IMR-90 (cell line): Measurements from ENCODE around the gene ERMARD. TPM values are rescaled to one million over a fixed set of nuclear protein-coding genes. Genes with fewer than 3 reads are reported as not detected.

ENCODE experiments used
- ATAC-seq: fragments of 200-7000 bp; cut with Tn5 transposase; 2 replicates; pipeline ENCODE4 v1.9.1; 2020; ENCODE audit warnings: low read depth, mild to moderate bottlenecking, moderate library complexity
- BruUV-seq: library from RNA; stranded (reverse); fragments of 400-500 nt; replicated peaks from 2 replicates; lab custom pipeline; 2021; lab: Mats Ljungman, UMichigan
- CTCF ChIA-PET: fragments of 300-600 bp; formaldehyde crosslinking; extraction: SDS; loops from one replicate; lab custom pipeline; 2021; ENCODE audit warnings: antibody characterized with exemption; lab: Yijun Ruan, JAX
- POLR2A ChIA-PET: fragments of 300-600 bp; sonication (Branson Sonifier 250); formaldehyde crosslinking; loops from one replicate; lab custom pipeline; 2022; ENCODE audit warnings: antibody characterized with exemption; ENCODE audit not compliant: unreplicated experiment; lab: Charles Lee
- DNase-seq: peaks from one replicate; pipeline ENCODE4 v3.0.0; 2013
- H2AFZ ChIP-seq: replicated peaks from 2 replicates; pipeline ENCODE3; 2013; ENCODE audit warnings: low read length, mild to moderate bottlenecking; ENCODE audit not compliant: poor library complexity
- H2AK5ac ChIP-seq: 2 replicates; pipeline ENCODE4 v1.6.1; 2013; ENCODE audit warnings: low read depth, low read length, inconsistent platforms
- H2AK9ac ChIP-seq: replicated peaks from 2 replicates; pipeline ENCODE3; 2013; ENCODE audit warnings: mild to moderate bottlenecking, low read depth, low read length, moderate library complexity; ENCODE audit not compliant: poor library complexity
- H2BK120ac ChIP-seq: 2 replicates; pipeline ENCODE4 v1.6.1; 2013; ENCODE audit warnings: low read depth, low read length, inconsistent platforms
- H2BK15ac ChIP-seq: 3 replicates; pipeline ENCODE4 v1.6.1; 2013; ENCODE audit warnings: low read depth, low read length, inconsistent platforms
- H2BK20ac ChIP-seq: 2 replicates; pipeline ENCODE4 v1.6.1; 2013; ENCODE audit warnings: low read depth, mild to moderate bottlenecking, inconsistent platforms, low read length, moderate library complexity
- H2BK5ac ChIP-seq: 2 replicates; pipeline ENCODE4 v1.6.1; 2013; ENCODE audit warnings: mild to moderate bottlenecking, low read depth, low read length, inconsistent platforms; ENCODE audit not compliant: poor library complexity, severe bottlenecking
- H3K14ac ChIP-seq: replicated peaks from 2 replicates; pipeline ENCODE4 v1.6.1; 2013; ENCODE audit warnings: low read depth, low read length, inconsistent platforms
- H3K18ac ChIP-seq: 2 replicates; pipeline ENCODE4 v1.6.1; 2013; ENCODE audit warnings: low read depth, low read length, control low read depth
- H3K23ac ChIP-seq: 2 replicates; pipeline ENCODE4 v1.6.1; 2013; ENCODE audit warnings: low read depth, low read length, inconsistent platforms
- H3K27ac ChIP-seq: 2 replicates; pipeline ENCODE4 v1.5.1; 2013; ENCODE audit warnings: mild to moderate bottlenecking, control low read depth, low read length; ENCODE audit not compliant: insufficient read depth
- H3K27me3 ChIP-seq: 2 replicates; pipeline ENCODE4 v1.6.1; 2013; ENCODE audit warnings: low read length; ENCODE audit not compliant: control insufficient read depth, insufficient read depth
- H3K36me3 ChIP-seq: 2 replicates; pipeline ENCODE4 v1.6.1; 2013; ENCODE audit warnings: low read length, mixed read lengths; ENCODE audit not compliant: control insufficient read depth, insufficient read depth
- H3K4ac ChIP-seq: 2 replicates; pipeline ENCODE4 v1.6.1; 2013; ENCODE audit warnings: low read depth, low read length, inconsistent platforms
- H3K4me1 ChIP-seq: 2 replicates; pipeline ENCODE4 v1.6.1; 2013; ENCODE audit warnings: low read length, mixed read lengths; ENCODE audit not compliant: control insufficient read depth, insufficient read depth
- H3K4me2 ChIP-seq: 2 replicates; pipeline ENCODE4 v1.6.1; 2013; ENCODE audit warnings: low read depth, mild to moderate bottlenecking, control low read depth, low read length, moderate library complexity
- H3K4me3 ChIP-seq: 2 replicates; pipeline ENCODE4 v1.5.1; 2013; ENCODE audit warnings: low read depth, mild to moderate bottlenecking, control low read depth, low read length, moderate library complexity; ENCODE audit not compliant: insufficient read depth
- H3K56ac ChIP-seq: 2 replicates; pipeline ENCODE4 v1.6.1; 2013; ENCODE audit warnings: low read length, inconsistent platforms; ENCODE audit not compliant: insufficient read depth; ENCODE audit errors: extremely low read depth
- H3K79me1 ChIP-seq, 2 experiments: 2 replicates each; pipeline ENCODE4 v1.6.1; 2013; ENCODE audit warnings: low read length in 2 of 2, inconsistent platforms in 1 of 2, low read depth in 1 of 2
- H3K9ac ChIP-seq: 2 replicates; pipeline ENCODE4 v1.6.1; 2013; ENCODE audit warnings: low read depth, low read length, control low read depth
- H3K9me1 ChIP-seq: 2 replicates; pipeline ENCODE4 v1.6.1; 2013; ENCODE audit warnings: low read length, inconsistent platforms; ENCODE audit not compliant: insufficient read depth
- H3K9me3 ChIP-seq: 2 replicates; pipeline ENCODE4 v1.6.1; 2013; ENCODE audit warnings: low read length; ENCODE audit not compliant: control insufficient read depth, insufficient read depth
- H4K20me1 ChIP-seq: 2 replicates; pipeline ENCODE4 v1.6.1; 2013; ENCODE audit warnings: low read length, inconsistent platforms; ENCODE audit not compliant: insufficient read depth
- H4K5ac ChIP-seq: 2 replicates; pipeline ENCODE4 v1.6.1; 2013; ENCODE audit warnings: mild to moderate bottlenecking, low read depth, low read length, control low read depth
- H4K8ac ChIP-seq, 2 experiments: 2 replicates each; pipeline ENCODE4 v1.6.1; 2013; ENCODE audit warnings: low read depth in 2 of 2, low read length in 2 of 2, control low read depth in 1 of 2, inconsistent platforms in 1 of 2
- H4K91ac ChIP-seq: 2 replicates; pipeline ENCODE4 v1.6.1; 2013; ENCODE audit warnings: low read depth, low read length, inconsistent platforms; ENCODE audit not compliant: insufficient read depth
- CHD1 ChIP-seq: IDR thresholded peaks from 2 replicates; pipeline ENCODE4 v1.6.1; 2012; ENCODE audit warnings: low read depth, low read length, improper control_type of control experiment
- FOS ChIP-seq: fragments of 150-350 bp; IDR thresholded peaks from 2 replicates; pipeline ENCODE4 v1.6.1; 2016; ENCODE audit warnings: low read depth, low read length
- POLR2A ChIP-seq: IDR thresholded peaks from 2 replicates; pipeline ENCODE4 v1.6.1; 2012; ENCODE audit warnings: mild to moderate bottlenecking, low read depth, low read length
- RAD21 ChIP-seq: IDR thresholded peaks from 2 replicates; pipeline ENCODE4 v1.6.1; 2012; ENCODE audit warnings: low read length, improper control_type of control experiment
- WGBS, 2 experiments: methylation state at CpG; one replicate each; pipeline versions ENCODE4 v1.1.5 to v1.1.7; 2013; ENCODE audit warnings: missing lambda C conversion rate in 2 of 2; ENCODE audit not compliant: insufficient read length in 1 of 2; ENCODE audit errors: extremely low coverage in 2 of 2; 5-methylcytosine and 5-hydroxymethylcytosine counted together
- dilution Hi-C: fragments of 300-500 bp; cut with HindIII; formaldehyde crosslinking; loops from one replicate; pipeline ENCODE4 v1.14.3; 2018; ENCODE audit warnings: low sequenced_read_pairs; ENCODE audit not compliant: unreplicated experiment
- in situ Hi-C: fragments of 300-500 bp; cut with MboI; formaldehyde crosslinking; loops from 3 replicates; pipeline ENCODE4 v1.14.3; 2019; ENCODE audit warnings: low sequenced_read_pairs, inconsistent platforms, mixed read lengths
- intact Hi-C: fragments of 100-400 bp; cut with micrococcal nuclease; formaldehyde crosslinking; loops from 2 replicates; pipeline ENCODE4 v1.10.0; 2022
- polyA plus RNA-seq, 3 experiments: library from polyadenylated mRNA; depleted of rRNA; stranded (reverse); fragments of >200 nt; gene quantifications; 2 replicates each; pipeline ENCODE4 v1.2.3, GENCODE V29; 2012; ENCODE audit warnings: low replicate concordance in 1 of 3
- total RNA-seq: library from RNA; depleted of rRNA; stranded (reverse); fragments of >200 nt; gene quantifications from 2 replicates; pipeline ENCODE4 v1.2.3, GENCODE V29; 2012

Gene ERMARD
- total and polyA plus RNA-seq, 2 of the 4 experiments (the other 2 are of a cell fraction), result 15.1 to 25.4 TPM

GRCh38 chr6:169723200-169723909, 28.1 kb upstream of the ERMARD start:
- peak overlapping the region; percentile 83 for H3K23ac ChIP-seq
- H2BK20ac ChIP-seq, result no peak overlapping the region
- no peak overlapping the region for H2AK9ac ChIP-seq
- 1% methylated on average over 25 of the region's 70 CpGs; no CpG with 5 or more reads in 1 of the 2 experiments for WGBS, 2 experiments
- peak overlapping the region; percentile 80 for H2AFZ ChIP-seq
- DNase-seq (peak; percentile 66), ATAC-seq (peak; percentile 35)
- peak overlapping the region; percentile 33; the same call in 1 of the 2 replicates for H4K5ac ChIP-seq
- peak overlapping the region; percentile 76 for H3K56ac ChIP-seq
- no peaks in the 10 kb centered on the region for H3K9me3 ChIP-seq
- peak overlapping the region; percentile 63; the same call in 1 of the 2 replicates for H3K18ac ChIP-seq
- intact Hi-C loops, result loop anchor here (1.0 to 5.0 kb wide), 6 partner anchors 19 to 809 kb away; partner anchors contain the start of genes DYNLT2, ERMARD and FAM120B
- peaks cover 4% of the 10 kb centered on the region; the same call in 1 of the 2 replicates for H3K4me1 ChIP-seq
- H2BK5ac ChIP-seq, result peak overlapping the region; percentile 74
- peak overlapping the region; percentile 93 for H3K4me3 ChIP-seq
- H4K8ac ChIP-seq, result peak overlapping the region in 1 of 2 experiments; percentile 6; a peak in 1 of 4 replicates
- H3K9ac ChIP-seq, result peak overlapping the region; percentile 59
- ChIA-PET POLR2A (no interaction called here), CTCF (no interaction called here)
- H4K91ac ChIP-seq, result peak overlapping the region; percentile 44
- peak overlapping the region; percentile 7; the same call in 1 of the 2 replicates for H3K4ac ChIP-seq
- peak overlapping the region; percentile 97 for H3K4me2 ChIP-seq
- peak overlapping the region; percentile 44 for H3K27ac ChIP-seq
- no peak overlapping the region for H2BK15ac ChIP-seq
- H3K79me1 ChIP-seq, result peaks cover 12 to 28% of the 10 kb centered on the region in 2 experiments
- no peak overlapping the region for H2AK5ac ChIP-seq
- in situ Hi-C loops, result no loop called here
- peaks cover 2% of the 10 kb centered on the region; the same call in 1 of the 2 replicates for H3K9me1 ChIP-seq
- H4K20me1 ChIP-seq, result peaks cover 13% of the 10 kb centered on the region
- H3K27me3 ChIP-seq, result no peaks in the 10 kb centered on the region
- dilution Hi-C loops, result no loop called here
- BruUV-seq, result no TSS peak
- peak overlapping the region; percentile 65 for H3K14ac ChIP-seq
- TF ChIP-seq FOS, result no peak
- TF ChIP-seq POLR2A, result peak; percentile 79; the same call in 1 of the 2 replicates
- peak; percentile 43; the same call in 1 of the 2 replicates for TF ChIP-seq CHD1
- no peak for TF ChIP-seq RAD21
- peaks cover 1% of the 10 kb centered on the region; the same call in 1 of the 2 replicates for H3K36me3 ChIP-seq
- H2BK120ac ChIP-seq, result peak overlapping the region; percentile 16; the same call in 1 of the 2 replicates
